Stimulated activated CD8-positive, alpha-beta memory T cell treated with anti-CD3 and anti-CD28 coated beads, Interleukin-4, amount 100 ng/mL, for 48 hours (primary cell): ENCODE measurements around the gene PSIP1.
"Not testable (repeated sequence)": the region's sequence is repeated elsewhere in the genome, so short reads cannot be mapped to it uniquely, and the experiment has no call there.

Experiments used
- DNase-seq: peaks from one replicate; pipeline ENCODE4 v3.0.0-alpha.2; 2020

Gene PSIP1

DNA sequence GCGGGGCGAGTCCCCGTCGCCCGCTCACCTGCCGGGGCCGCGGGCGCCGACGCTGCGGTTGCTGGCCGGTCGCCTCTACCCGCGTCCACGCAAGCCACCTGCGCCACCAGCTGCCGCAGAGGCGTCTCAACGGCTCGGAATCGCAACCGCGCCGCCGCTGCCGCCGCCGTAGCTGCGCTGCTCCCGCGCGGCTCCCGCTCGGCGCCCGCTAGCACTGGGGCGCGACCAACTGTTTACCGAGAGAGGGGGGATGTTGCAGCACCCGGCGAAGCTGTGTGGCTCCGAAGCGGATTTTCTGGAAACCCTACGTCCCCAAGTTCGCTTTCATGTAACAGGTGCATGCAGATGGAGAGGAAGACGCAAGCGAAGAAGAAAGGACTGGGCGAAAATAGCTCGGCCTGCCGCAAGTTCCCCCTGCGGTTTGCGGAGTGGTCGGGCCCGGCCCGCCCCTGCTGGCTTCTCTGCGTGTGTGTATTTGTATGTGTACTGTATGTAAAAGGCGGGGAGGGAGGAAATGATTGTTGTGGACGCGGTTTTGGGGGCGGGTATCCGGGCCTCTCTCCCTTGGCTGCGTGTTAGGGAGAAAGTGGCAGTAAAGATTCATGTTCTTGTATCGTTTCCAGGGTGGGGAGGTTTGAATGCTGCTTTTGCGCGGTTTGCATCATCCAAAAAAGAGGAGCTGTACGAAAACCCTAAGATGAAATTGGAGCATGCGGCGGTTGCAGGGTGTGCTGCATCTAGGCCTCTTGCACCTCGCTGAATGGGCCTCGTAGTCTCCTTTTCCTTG is at the start of gene PSIP1:
TSS of gene PSIP1 (minus strand) at position 182 of the 787 bp plus-strand sequence. CDS start 782 bp downstream, outside the sequence.
- DNase-seq = peak; percentile 88

DNA sequence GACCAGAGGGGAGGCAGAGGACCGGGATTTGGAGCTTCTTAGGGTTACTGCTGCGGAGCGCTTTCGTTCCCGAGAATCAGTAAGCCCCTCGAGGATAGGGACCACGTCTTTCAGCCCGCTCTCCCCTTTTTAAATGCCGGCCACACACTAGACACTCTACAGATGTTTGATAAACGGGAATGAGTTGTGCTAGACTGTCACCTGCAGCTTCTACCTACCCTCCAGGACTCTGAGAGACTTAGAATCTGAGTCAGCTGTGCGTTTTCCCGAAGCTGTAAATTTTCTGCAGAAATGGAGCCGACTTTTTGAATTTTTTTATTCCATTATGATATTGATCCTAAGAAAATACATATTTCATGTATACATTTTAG is 42.7 kb upstream of the PSIP1 start:
- DNase-seq = no peak

DNA sequence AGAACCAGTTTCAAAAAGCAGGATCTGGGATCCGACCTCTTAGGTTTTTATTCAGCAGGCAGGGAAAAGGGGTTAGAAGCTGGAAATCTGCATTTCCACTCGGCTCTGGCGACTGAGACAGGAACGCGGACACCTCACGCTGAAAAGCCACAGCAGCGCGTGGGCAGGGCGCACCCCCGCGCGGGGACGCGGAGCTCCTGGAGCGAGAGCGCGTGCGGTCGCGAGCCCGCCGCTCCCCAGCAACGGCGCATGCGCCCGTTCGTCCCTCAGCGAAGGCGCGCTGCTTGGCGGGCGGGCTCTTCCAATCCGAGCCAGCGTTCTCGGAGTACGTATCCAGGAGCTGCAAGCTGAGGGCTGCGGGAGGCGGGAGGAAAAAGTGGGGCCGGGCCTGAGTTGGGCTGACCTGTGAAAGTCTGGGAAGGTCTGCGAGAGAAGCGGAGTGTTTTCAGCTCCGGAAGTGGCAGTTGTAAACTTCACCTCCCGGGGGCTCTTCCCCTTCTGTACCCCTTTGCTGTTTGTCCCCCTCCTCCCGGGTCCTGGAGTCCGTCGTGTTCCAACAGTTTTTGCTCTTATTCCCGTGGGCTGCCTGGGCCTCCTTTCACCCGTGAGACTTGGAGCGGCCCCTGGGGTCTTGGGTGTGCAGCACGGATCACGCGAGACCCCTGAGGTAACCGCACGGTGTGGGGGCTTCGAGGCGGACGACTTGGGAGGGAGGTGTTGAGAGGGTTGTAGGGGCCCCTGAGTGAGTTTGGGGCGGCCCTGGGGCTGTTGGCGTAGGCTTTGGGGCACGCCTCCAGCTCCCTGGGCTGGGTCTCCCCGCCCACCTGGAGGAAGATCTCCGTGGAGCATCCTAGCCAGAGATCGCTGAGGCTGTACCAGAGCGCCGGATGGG is 42.1 kb upstream of the PSIP1 start, which contains the start of gene CCDC171:
TSS of gene CCDC171 (plus strand) at position 408 of the 892 bp plus-strand sequence. CDS start 11,046 bp downstream, outside the sequence.
- peak; percentile 88 for DNase-seq

DNA sequence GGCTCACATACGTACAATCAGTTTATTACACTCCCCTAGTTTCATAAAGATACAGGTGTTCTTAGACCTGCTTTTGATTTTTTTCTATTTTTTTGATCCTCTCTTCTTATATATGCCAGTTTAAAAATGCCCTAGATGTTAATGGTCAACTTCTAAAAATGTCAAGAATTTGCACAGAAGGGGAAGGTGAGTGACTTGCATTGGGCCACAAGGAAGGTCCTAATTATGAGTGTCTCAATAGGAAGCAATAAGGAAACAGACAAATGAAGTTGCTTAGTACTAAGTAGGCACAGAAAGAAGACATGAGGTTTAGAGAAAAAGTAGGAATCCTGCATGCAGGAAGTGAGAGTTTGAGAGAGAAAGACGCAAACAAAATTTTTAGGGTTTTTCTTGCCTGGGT is 38.8 kb upstream of the PSIP1 start:
- DNase-seq = no peak

DNA sequence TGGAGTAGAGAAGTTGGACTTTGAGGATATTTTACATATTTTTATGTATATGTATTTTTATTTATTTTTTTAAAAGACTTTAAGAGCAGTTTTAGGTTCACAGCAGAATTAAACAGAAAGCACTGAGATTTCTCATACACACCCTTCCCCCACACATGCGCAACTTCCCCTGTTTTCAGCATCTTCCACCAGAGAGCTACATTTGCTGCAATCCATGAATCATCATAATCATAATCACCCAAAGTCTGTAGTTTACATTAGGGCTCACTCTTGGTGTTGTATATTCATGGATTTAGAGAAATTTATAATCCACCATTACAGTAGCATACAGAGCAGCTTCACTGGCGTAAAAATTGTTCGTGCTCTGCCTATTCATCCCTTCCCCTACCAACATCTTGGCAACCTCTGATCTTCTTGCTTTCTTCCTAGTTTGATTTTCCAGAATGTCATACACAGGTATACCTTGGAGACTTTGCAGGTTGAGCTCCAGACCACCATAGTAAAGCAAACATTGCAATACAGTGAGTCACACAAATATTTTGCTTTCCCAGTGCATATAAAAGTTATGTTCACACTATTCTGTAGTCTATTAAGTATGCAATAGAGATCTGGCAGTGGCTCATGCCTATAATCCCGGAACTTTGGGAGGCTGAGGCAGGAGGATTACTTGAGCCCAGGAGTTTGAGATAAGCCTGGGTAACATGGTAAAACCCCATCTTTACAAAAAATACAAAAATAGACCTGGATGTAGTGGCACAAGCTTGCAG is 32.5 kb upstream of the PSIP1 start:
- no peak for DNase-seq

DNA sequence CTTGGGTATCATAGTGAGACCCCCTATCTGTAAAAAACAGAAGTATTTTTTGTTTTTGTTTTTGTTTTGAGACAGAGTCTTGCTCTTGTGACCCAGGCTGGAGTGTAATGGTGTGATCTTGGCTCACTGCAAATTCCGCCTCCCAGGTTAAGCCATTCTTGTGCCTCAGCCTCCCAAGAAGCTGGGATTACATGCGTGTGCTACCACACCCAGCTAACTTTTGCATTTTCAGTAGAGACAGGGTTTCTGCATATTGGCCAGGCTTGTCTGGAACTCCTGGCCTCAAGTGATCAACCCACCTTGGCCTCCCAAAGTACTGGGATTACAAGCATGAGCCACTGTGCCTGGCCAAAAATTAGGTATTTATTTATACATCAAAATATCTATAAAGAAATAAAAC is 31.9 kb upstream of the PSIP1 start:
- no peak for DNase-seq

DNA sequence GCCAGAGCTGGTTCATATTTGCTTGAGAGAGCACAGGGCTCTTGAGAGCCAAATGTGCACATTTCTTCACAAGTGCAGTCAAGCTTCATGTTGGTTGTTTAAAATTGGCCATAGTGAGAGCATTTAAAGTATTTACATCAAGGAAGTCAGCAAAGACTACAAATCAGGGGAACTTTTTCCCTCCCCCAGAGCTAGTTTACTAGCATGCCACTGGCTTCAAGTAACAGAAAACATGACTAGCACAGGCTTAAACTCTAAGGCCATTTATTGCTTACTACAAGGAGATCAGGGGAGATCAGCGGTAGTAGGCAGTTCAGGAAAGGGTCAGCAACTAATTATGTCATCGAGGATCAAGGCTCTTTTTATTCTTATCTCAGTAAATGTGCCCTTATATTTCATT is 31.1 kb upstream of the PSIP1 start:
- no peak for DNase-seq

DNA sequence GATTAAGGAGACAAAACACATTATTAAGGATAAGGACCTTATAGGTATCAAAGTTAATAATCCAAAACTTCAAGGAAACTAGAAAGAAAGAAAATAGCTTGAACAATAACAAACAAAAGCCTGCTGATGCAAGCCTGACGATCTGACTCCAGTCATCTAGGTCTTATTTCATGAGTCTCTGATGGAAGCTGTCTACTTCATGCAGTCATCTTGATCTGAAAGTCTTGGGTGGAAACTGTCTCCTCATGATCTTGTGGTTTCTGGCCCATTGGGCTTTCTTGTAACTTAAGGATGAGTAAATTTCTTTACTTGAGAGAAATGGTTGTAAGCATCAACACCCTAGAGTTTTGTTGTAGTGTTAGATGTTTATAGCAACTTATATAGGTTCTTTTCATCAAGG is 20.6 kb upstream of the PSIP1 start:
- DNase-seq = no peak

DNA sequence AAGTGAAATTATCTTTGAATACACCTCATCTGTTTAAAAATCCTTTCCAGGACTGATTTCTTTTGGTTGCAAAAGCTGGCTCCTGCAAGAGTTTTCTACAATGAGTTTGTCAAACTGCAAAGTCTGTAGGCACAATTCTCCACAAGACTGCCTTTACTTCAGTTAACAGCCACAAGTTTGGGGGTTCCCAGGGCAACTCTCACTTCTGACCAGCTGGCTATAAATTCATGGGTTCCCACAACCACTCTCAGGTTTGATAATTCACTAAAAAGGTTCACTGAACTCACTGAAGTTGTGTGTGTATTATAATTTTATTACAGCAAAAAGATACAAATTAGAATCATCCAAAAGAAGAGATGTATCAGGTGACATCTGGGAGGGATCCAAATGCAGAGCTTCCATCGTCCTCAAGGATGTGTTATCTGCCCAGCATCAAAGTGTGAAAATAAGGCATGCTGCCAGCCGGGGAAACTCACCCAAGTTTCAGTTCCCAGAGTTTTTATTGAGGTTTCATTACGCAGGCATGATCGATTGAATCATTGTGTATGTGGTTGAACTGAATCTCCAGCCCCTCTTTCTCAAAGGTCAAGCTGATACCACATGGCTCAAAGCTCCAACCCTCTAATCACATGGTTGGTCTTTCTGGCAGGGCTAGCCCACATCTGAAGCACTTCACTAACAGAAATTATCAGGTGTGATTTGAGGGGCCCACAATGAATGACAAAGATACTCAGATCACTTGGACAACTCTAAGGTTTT is 19.0 kb upstream of the PSIP1 start:
- no peak for DNase-seq

DNA sequence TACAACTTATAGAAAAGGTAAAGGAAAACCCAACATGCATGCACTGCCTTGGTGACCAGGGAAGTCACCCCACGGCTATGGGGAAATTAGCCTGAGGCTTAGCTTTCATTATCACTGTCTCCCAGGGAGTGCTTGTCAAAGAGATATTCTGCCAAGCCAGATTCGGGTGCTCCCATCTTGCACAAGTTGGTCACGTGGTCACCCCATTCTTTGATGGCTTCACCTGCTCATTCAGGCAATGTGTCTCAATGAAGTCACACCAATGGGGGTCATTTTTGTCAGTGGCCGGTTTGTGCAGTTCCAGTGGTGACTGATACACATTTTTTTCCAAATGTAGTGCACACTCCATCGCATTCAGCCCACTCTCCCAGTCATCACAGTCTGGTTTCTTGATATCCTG is 16.3 kb upstream of the PSIP1 start:
- not testable (repeated sequence) for DNase-seq

DNA sequence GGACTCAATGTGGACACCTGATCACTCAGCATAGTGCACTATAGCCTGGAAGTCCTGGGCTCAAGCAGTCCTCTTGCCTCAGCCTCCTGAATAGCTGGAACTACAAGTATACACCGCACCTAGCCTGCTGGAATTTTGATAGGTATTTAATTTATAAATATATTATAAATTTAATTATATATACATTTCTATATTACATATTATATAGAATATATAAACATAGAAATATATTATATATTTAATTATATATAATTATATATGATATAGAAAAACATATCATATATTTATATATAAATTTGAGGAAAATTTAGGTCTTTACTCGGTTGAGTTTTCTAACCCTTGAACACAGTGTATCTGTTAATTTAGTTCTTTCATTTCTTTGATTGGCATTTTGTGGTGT is 15.2 kb upstream of the PSIP1 start:
- DNase-seq = no peak

DNA sequence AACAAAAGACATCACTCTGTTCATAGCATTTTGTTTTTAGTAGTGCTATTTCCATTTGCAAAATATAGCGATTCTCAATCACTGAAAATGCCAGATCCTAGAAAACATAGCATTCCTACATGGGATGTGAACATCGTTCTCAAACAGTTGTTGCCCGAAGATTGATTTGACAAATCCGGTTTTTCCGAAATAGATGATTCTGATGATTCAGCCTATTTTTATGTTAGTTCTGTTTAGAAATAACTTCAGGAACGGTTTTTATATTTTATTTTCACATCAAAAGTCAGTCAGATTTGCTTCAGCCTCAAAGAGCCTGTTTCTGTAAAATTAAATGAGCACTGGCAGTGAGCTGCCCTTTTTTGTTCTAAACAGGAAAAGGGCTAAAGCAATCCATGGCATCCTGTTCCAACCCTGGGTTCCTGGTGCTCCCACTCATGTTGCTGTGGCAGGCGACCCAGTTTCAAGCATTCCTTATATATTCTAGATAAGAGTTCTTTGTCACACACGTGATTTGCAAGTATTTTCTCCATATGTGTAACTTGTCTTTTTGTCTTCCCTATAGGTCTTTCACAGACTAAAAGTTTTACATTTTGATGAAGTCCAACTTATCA is 14.2 kb upstream of the PSIP1 start:
- DNase-seq = no peak

DNA sequence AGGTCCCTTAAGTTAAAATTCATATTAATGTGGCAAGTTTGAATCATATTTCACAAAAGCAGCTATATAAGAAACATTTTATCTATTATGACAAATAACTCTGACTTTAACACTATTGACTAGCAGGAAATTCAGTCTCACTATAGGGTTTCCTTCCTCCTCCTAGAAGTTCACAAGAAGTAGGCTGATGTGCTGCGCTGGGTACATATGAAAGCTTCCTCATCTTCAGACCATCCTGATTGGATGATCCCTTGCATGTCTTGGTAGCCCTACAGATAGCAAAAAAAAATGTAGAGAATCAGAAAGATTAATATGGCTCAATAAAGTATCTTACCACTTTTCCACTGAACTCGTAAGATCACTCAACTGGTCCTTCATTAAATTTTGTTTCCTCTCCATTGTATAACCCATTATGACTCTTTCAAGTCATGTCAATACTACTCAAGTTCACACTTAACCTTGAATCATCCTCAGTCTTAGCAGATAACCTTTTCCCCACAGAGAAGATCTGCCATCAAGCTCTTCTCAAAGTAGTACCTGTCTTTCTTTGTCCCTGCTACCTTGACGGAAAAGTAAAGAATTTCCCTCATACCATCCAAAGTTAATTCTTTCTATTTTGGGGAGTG is 11.5 kb upstream of the PSIP1 start:
- no peak for DNase-seq

DNA sequence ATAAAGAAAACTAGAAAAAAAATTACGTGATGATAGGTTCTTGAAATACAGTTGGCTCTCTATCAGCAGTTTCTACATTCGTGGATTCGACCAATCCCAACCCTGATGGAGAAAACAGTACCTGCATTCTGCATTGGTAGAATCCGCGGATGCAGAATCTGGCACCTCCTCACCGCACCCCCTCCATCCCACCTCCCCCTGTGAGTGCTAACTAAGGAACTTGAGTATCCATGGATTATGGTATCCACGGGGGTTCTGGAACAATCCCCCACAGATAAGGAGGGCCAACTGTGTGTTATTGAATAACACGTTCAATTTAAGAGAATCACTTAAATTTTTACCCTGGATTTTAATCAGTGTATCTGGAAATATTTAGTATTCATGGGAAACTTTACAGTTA is 10.5 kb upstream of the PSIP1 start:
- DNase-seq = no peak

DNA sequence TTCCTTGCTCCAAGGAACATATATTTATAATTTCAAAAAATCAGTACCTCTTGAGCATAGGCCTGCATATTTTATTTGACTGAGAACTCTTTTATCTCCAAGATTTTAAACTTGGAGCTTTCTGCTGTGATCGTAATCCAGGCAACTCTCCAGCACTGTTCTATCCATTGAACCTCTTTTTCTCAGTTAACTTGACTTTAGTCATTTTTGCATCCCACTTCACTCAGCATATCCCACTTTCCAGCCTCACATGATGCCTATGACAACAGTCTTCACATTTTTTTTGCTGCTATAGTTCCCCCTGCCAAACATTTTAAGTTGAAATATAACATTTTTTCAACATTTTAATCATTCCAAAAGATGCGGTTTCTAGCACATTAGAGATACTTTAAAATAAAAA is 9.1 kb upstream of the PSIP1 start:
- DNase-seq = no peak

DNA sequence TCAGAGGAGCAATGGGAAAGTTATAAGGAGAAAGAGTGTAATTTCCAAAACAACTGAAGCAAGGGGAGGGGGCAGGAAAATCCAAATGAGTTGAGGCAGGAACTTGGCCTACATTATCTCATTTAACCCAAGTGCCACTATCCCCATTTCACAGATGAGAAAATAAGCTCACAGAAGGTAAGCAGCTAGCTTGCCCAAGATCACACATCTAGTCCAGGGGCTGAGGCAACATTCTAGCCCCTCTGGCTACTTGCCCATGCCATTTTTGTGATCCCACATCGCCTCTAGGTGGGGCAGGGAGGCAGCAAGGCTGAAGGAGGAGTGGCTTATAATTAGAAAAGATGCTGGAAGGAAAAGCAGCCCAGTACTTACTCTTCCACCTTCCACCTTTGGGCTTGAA is 2.6 kb upstream of the PSIP1 start:
- no peak for DNase-seq

DNA sequence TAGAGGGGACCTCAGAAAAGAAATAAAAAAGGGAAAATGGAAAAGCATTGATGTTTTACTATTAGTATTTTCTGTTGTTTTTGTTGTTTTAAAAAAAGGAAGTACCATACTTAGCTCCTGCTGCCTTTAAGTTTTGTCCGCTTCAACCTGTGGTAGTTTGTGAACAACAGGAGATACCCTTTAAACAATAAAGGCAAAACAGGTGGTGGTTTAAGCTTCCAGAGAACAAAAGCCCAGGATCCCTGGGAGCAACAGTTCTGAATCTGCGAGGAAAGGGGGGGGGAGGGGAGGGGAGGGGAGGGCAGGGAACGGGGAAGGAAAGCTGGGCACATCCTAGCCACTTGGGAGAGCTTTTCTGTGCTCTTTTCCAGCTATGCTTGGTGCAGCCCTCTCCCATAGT is 2.1 kb upstream of the PSIP1 start:
- no peak for DNase-seq

DNA sequence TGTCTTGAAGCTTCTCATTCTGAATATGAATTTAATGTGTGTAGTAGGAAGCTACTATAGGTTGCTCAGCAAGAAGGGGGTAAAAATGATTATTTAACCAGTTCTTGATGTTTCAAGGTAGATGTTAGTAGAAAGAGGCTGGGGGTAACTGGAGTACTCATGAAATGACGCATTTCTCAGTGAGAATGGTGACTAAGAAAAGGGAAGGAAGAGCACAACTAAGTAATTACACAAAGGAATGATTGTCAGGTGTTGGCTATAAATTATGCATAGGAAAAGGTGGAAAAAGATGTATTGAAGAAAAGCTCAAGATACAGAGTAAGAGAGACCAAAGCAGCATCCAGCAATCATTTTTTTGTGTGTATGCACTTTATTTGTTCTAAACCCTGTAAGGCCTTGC is 1.4 kb upstream of the PSIP1 start:
- no peak for DNase-seq

DNA sequence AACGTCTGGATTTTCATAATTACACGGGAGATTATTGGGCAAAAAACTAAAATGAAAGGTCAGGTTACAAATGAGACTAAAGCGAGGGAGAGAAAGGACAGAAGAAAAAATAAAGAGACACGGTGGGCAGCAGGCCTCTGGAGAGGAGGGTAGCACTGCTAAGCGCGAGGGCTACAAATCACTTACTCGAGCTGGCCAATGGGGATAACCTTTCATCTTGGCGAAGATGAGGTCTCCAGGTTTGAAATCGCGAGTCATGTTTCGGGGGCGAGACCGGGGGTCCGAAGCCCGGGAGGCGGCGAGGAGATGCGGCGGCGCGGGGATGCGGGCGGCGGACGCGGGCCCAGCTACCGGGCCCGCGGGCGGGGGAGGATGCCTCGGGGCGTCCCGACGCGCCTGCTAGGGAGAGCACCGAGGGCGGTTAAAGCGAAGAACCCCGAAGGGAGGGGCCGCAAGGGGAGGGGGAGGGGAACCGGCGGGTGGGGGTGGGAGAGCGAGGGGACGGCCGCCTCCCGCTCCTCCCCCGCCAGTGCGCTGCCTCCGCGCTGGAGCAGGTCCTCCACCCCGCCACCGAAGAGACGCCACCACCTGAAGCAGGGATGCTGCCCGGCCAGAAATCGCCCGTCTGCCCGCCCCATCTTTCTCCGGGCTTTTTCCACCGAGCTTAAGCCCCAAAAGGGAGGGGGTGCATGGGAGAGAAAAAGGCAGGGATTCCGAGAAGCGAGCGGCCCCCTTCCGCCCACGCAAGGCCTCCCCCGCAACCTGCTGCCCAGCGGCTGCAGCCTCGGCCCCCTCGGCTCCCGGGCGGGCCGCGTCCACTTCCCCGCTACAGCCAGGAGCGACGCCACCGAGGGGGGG is 610 bp downstream of the PSIP1 start:
- peak; percentile 70 for DNase-seq

DNA sequence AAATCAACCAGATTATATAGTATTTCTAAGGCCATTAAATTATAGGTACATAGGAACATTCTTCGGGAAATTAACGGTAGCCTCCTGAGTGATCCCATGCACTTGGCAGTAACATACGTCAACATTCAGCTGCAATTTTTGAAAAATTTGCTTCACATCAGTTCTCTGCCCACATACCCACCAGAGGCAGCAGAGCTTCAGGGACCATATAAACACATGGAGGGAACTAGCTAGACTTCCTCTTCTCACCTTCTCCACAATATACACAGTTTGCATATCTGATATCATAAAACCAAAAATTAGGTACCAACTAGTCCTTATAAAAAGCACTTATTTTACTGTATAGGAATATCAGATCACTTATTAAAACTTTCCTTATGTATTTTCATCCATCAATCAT is 4.8 kb downstream of the PSIP1 start:
- no peak for DNase-seq

DNA sequence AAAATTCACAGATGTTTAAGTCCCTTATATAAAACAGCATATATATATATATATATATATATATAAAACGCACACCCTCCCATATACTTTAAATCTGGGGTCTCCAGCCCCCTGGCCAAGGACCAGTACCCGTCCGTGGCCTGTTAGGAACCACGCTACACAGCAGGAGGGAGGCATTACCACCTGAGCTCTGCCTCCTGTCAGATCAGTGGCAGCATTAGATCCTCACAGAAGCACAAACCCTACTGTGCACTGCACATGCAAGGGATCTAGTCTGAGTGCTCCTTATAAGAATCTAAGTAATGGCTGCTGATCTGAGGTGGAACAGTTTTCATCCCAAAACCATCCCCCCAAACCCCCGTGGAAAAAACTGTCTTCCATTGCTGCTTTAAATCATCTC is 9.0 kb downstream of the PSIP1 start:
- DNase-seq = no peak
